T-helper 2 cell treated with Interferon-gamma antibody and Interleukin-4, amounts not matched to agents 5 μg/mL and 100 μg/mL, for 36 hours (primary cell): ENCODE results near the gene NEK2.
"Not testable (repeated sequence)": the region's sequence is repeated elsewhere in the genome, so short reads cannot be mapped to it uniquely, and the experiment has no call there.

ENCODE experiments used
- DNase-seq: peaks from one replicate; pipeline ENCODE4 v3.0.0; 2021; ENCODE audit warnings: low spot score
- H3K27ac Mint-ChIP-seq: one replicate; pipeline ENCODE4 v1.8.0; 2021; ENCODE audit warnings: mild to moderate bottlenecking, mixed read lengths
- H3K27me3 Mint-ChIP-seq: one replicate; pipeline ENCODE4 v1.8.0; 2021; ENCODE audit warnings: low read depth, mixed read lengths
- H3K36me3 Mint-ChIP-seq: one replicate; pipeline ENCODE4 v1.8.0; 2021; ENCODE audit warnings: low read depth, mixed read lengths
- H3K4me1 Mint-ChIP-seq: one replicate; pipeline ENCODE4 v1.8.0; 2021; ENCODE audit warnings: low read depth, mixed read lengths
- H3K4me3 Mint-ChIP-seq: one replicate; pipeline ENCODE4 v1.8.0; 2022; ENCODE audit warnings: mild to moderate bottlenecking, moderate library complexity, mixed read lengths
- H3K9me3 Mint-ChIP-seq: one replicate; pipeline ENCODE4 v1.8.0; 2021; ENCODE audit warnings: mixed read lengths

NEK2 gene

DNA sequence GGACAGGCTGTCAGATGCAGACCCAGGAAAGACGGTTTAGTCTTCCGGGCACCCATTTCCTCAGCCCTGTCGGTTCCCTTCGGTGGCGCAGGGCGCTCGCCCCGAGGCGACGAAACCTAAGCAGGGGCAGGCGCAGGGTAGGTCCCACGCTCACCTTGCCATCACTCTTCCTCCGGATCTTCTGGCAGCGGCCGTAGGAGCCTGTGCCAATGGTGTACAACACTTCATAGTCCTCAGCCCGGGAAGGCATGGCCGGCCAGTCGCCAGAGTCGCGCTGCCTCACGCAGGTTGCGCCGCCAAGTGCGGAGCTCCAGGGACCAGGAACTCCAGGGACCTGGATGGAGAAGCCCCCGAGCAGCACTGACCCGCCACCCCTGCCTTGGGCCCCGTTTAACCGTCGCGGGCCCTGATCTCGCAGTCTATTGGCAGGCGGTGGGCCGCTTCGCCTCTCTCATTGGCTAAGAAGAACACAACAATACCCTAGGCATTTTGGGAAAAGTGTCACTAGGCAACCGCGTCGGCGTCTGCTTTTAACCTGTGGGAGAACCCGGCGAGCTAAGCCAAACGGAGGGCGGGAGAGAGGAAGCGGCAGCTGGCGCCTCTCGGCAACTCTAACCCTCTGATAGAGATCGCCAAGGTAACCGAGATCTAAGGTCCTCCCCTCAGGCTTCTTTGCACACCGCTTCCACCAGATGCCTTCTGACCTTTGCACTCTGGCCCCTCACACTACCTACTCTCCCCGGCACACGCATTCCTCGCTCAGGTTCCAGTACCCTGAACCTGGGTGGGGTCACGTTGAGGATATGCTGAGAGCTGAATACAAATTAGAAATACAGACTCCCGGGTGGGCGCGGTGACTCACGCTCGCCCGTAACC lies at the start of gene NEK2:
Gene NEK2 (minus strand): TSS at position 392 of the 876 bp plus-strand sequence. CDS start 142 bp downstream, at position 250.
- Mint-ChIP-seq H3K4me1 (peaks cover 29% of the 10 kb centered on the region), H3K27ac (peak within 1 kb of the TSS; percentile 85), H3K36me3 (peaks cover 27% of the 10 kb centered on the region), H3K9me3 (no peaks in the 10 kb centered on the region), H3K4me3 (peak within 1 kb of the TSS; percentile 95), H3K27me3 (no peaks in the 10 kb centered on the region)
- DNase-seq: peak; percentile 88

DNA sequence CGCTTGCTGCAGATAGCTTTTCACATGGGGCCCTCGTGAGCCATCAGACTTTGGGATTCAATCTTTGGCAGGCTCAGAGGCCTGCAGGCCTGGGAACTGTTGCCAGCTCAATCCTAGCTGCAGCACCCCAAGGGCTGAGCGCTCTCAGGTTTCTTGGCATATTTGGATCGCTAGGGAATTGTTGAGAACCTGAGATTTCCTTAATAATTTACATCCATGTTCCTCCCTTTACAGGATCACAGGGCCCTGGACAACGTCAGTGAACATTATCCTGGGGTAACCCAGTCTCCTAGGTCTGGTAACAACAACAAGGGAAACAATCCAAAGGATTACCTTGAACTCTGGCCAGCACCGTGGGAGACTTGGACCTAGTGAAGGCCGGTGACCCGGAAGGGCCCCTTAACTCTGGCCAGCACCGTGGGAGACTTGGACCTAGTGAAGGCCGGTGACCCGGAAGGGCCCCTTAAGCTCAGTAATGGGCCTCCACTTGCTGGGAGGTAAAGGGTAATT lies 49.3 kb upstream of the NEK2 start:
- Mint-ChIP-seq H3K36me3 (no peaks in the 10 kb centered on the region), H3K4me3 (no peak overlapping the region), H3K9me3 (no peaks in the 10 kb centered on the region), H3K27me3 (peaks cover 9% of the 10 kb centered on the region), H3K27ac (no peak overlapping the region), H3K4me1 (peaks cover 2% of the 10 kb centered on the region)
- no peak for DNase-seq

DNA sequence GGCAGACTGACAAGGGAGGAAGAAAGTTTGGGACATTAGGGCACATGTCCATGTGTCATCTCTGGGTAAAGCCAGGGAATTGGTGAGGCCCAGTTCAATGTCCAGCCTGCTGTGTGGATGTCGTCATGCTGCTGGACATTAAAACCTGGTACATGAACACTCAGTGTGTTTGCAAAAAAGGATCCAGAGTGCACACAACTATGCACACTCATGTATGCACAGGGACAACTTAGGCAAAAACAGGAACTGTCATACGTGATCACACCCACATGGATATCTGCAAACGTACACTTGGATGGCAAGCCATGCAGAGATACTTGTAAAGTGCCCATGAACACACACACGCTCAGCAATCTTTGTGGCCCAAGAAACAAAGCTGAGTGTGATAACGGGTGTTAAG lies 47.9 kb upstream of the NEK2 start:
- no peak overlapping the region for H3K4me3 Mint-ChIP-seq
- no peak for DNase-seq
- peaks cover 9% of the 10 kb centered on the region for H3K27me3 Mint-ChIP-seq
- H3K4me1 Mint-ChIP-seq: peaks cover 2% of the 10 kb centered on the region
- no peaks in the 10 kb centered on the region for H3K9me3 Mint-ChIP-seq
- H3K27ac Mint-ChIP-seq: no peak overlapping the region
- no peaks in the 10 kb centered on the region for H3K36me3 Mint-ChIP-seq

DNA sequence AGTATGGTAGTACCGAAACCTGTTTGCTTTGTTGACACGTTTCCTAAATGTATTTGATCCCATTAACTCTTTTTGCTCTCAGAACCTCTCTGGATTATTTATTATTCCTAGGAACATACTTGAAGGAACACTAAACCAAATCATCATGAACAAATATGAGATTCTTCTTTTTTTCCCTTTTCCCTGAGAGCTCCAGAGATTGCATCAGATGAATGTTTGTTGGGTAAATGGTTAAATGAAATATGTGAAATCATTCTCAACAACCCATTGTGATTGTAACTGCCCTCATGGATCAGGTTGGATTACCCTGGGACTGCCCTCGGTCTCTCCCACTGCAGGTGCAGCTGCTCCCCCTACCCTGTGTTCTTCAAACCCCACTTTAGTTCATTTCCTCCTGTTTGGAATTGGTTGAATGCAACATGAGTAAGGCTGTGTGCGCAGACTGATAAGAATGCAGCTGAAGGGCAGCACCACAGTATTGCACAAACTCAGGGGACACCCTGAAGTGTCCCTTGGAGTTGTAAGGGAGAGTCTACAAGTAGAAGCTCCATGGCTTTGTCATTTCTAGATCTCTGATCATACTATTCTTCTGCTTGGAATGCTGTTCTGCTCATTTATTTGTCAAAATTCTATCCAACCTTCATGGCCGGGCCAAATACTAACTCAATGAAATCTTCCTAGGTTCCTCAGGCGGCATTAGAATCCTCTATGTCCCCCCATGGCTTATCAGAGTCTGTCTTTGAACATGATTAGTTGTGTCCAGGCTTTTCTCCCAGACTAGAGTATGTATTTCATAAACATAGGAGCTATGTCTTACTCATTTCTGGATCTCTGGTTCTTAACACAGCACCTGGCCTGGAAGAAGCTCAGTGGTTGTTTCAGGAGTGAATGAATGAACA lies 47.1 kb upstream of the NEK2 start:
- H3K27ac Mint-ChIP-seq: no peak overlapping the region
- no peaks in the 10 kb centered on the region for H3K9me3 Mint-ChIP-seq
- peaks cover 2% of the 10 kb centered on the region for H3K4me1 Mint-ChIP-seq
- DNase-seq: no peak
- H3K36me3 Mint-ChIP-seq: no peaks in the 10 kb centered on the region
- peaks cover 9% of the 10 kb centered on the region for H3K27me3 Mint-ChIP-seq
- no peak overlapping the region for H3K4me3 Mint-ChIP-seq

DNA sequence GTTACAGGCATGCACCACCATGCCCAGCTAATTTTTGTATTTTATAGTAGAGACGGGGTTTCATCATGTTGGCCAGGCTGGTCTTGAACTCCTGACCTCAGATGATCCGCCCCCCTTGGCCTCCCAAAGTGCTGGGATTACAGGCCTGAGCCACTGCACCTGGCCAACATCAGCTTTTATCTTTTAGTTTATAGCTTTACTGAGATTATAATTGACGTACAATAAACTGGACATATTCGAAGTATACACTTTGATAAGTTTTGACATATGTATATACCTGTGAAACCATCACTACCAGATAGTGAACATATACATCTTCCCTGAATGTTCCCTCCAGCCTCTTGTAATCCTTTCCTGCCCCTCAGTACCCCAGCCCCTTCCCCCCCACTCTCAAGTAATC lies 41.1 kb upstream of the NEK2 start:
- DNase-seq, H3K4me1 Mint-ChIP-seq, H3K4me3 Mint-ChIP-seq, H3K36me3 Mint-ChIP-seq, H3K27ac Mint-ChIP-seq, H3K27me3 Mint-ChIP-seq, H3K9me3 Mint-ChIP-seq: not testable (repeated sequence)

DNA sequence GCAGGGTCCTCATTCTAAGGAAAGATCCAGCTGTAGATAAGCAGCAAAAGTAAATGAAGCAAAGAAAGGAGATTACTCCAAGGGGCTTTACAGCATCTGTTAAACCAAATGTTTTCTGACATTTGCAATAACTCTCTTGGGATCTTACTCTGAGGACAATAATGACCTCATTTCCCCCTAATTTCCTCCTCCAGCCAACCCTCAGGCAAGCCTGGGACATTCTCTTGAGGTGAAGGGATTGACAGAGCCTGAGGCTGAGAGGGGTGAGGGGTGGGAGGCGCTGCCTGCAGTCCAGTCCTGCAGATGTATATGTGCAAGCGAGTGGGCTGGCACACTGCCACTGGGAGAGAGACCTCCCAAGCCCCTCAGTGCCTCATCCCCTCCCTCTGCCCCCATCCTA lies 40.5 kb upstream of the NEK2 start:
- Mint-ChIP-seq H3K9me3 (no peaks in the 10 kb centered on the region), H3K27ac (no peak overlapping the region), H3K4me1 (no peaks in the 10 kb centered on the region), H3K4me3 (no peak overlapping the region), H3K27me3 (peaks cover 8% of the 10 kb centered on the region), H3K36me3 (no peaks in the 10 kb centered on the region)
- DNase-seq: no peak

DNA sequence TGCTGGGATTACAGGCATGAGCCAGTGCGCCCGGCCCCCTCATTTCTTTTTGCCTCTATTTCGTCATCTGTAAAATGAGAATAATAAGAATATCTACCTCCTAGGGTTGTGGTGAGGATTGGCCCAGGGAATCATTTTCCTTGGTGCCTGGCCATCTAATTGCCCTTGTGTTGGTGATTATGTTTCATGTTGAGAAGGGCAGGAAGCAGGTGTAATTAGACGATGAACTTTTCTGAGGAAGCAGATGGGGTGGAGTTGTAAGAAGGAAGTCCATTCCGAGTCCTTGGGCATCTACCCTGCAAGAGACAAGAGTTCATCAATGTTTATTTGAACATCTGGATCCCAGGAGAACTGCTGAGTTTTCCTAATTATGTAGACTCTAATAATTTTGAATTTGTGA lies 38.7 kb upstream of the NEK2 start:
- Mint-ChIP-seq H3K4me1 (no peaks in the 10 kb centered on the region), H3K9me3 (no peaks in the 10 kb centered on the region), H3K27me3 (peaks cover 3% of the 10 kb centered on the region), H3K36me3 (no peaks in the 10 kb centered on the region), H3K4me3 (no peak overlapping the region), H3K27ac (no peak overlapping the region)
- DNase-seq: no peak

DNA sequence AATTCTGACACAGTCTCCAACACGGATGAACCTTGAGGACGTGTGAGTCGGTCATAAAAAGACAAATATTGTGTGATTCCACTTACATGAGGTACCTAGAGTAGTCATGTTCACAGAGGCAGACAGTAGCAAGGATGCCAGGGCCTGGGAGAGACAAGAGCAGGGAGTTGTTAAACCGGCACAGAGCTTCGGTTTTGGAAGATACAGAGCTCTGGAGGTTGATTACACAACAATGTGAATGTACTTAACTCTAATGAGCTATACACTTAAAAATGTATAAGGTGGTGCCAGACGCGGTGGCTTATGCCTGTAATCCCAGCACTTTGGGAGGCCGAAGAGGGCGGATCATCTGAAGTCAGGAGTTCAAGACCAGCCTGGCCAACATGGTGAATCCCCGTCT lies 37.8 kb upstream of the NEK2 start:
- Mint-ChIP-seq H3K27me3 (peaks cover 3% of the 10 kb centered on the region), H3K9me3 (no peaks in the 10 kb centered on the region), H3K4me3 (no peak overlapping the region), H3K36me3 (no peaks in the 10 kb centered on the region), H3K27ac (no peak overlapping the region), H3K4me1 (no peaks in the 10 kb centered on the region)
- DNase-seq: no peak

DNA sequence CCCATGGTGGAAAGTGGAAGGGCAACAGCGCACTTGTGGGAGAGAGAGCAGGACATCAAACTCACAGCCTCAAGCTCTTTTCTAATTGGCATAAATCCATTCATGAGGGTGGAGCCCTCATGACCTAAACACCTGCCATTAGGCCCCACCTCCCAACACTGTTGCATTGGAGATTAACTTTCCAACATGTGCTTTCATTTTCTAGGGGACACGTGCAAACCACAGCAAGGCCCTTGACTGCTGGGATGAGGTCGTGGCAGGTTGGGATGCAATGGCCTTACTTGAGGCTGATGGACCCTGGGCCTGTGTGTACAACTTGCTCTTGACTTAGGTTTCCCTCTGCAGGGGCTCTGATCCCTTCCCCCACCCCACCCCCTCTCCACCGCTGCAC lies 35.9 kb upstream of the NEK2 start:
- Mint-ChIP-seq H3K4me3 (no peak overlapping the region), H3K27me3 (no peaks in the 10 kb centered on the region), H3K4me1 (no peaks in the 10 kb centered on the region), H3K9me3 (no peaks in the 10 kb centered on the region), H3K27ac (no peak overlapping the region), H3K36me3 (no peaks in the 10 kb centered on the region)
- no peak for DNase-seq

DNA sequence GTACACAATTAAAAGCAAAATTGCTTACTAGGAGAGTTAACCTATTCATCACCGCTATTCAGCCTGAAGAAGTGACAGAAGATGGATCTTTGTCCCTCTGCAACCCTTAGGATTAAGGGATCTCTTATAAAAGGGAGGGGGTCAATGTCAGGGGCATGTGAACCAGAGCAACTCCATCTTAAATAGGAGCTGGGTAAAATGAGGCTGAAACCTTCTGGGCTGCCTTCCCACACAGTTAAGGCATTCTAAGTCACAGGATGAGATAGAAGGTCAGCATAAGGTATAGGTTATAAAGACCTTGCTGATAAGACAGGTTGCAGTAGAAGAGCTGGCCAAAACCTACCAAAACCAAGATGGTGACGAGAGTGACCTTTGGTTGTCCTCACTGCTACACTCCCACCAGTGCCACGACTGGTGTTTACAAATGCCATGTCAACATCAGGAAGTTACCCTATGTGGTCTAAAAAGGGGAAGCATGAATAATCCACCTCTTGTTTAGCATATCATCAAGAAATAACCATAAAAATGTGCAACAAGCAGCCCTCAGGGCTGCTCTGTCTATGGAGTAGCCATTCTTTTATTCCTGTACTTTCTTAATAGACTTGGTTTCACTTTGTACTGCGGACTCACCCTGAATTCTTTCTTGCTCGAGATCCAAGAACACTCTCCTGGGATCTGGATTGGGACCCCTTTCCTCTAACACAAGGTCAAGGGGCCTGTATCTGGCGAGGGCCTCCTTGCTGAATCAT lies 35.3 kb upstream of the NEK2 start:
- Mint-ChIP-seq H3K27me3 (no peaks in the 10 kb centered on the region), H3K27ac (no peak overlapping the region), H3K4me1 (no peaks in the 10 kb centered on the region), H3K9me3 (no peaks in the 10 kb centered on the region), H3K36me3 (no peaks in the 10 kb centered on the region), H3K4me3 (no peak overlapping the region)
- DNase-seq: no peak

DNA sequence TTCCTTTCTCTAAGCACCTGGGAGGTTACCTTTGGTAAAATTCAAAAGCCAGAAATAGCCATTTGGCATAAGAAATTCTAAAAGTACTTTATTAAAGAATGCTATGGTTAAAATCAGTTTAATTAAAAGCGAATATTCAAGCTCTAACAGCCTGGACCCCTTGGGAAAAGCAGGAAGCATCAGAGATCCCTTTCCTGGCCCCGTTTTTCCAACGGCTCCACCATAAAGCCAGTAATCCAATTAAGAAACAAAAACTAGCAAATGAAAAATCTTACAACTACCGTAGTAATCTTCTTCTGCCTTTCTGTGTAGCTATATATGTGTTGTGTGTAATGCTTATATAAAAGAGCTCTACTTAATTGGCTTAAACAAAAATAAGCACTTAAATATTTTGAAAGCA lies 33.5 kb upstream of the NEK2 start:
- H3K4me3 Mint-ChIP-seq: no peak overlapping the region

DNA sequence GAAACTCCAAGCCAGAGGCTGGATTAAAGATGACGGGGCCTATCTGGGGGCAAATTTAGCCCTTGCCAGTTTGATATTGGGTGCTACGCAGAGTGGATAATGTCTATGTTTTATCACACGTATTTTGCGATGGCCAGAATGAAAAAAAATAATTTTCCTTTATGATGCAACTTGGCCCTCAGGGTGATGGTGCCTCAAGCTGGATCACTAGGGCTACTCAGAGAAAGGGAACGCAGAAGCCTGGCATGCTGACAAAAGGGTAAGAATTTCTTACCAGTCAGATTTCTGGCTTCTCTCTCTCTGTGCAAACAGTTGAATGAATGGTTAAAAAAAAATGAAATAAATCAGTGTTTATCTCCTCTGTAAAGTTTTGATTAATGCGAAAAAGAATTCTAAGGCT lies 32.6 kb upstream of the NEK2 start:
- no peak overlapping the region for H3K27ac Mint-ChIP-seq
- H3K36me3 Mint-ChIP-seq: no peaks in the 10 kb centered on the region
- no peak overlapping the region for H3K4me3 Mint-ChIP-seq
- DNase-seq: no peak
- H3K9me3 Mint-ChIP-seq: no peaks in the 10 kb centered on the region
- H3K4me1 Mint-ChIP-seq: no peaks in the 10 kb centered on the region
- peaks cover 4% of the 10 kb centered on the region for H3K27me3 Mint-ChIP-seq

More for the DNA sequence above, 33.5 kb upstream of the NEK2 start:
- H3K4me1 Mint-ChIP-seq: no peaks in the 10 kb centered on the region
- no peaks in the 10 kb centered on the region for H3K9me3 Mint-ChIP-seq
- H3K36me3 Mint-ChIP-seq: no peaks in the 10 kb centered on the region
- no peak for DNase-seq
- peaks cover 2% of the 10 kb centered on the region for H3K27me3 Mint-ChIP-seq
- no peak overlapping the region for H3K27ac Mint-ChIP-seq

DNA sequence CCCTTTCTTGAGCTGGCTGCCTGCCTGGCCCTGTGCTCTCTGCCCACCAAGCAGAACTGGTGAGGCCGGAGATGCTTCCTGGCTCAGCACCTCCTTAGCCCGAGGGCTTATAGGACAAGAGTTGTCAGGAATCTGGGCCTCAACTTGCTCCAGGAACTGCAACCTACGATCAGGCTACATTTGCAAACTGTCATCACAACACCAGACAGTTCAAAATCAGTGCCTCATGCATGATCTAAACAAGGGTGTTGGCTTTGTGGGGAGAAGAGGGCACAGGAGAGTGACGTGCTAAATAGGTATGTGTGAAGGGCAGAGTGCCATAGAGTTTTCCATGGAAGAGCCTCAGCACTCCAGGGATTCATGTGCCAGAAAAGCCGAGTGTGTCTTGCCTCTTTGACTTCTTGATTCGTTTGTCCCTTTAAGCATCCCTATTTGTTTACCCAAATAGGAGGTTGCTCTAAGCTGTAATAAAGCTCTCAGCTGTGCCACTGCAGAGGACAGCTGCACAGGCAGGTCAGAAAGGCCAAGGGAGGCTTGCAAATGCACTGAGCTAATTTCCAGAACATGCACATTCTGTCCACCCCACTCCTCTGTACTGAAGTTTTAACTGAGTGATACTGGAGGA lies 30.2 kb upstream of the NEK2 start:
- H3K27me3 Mint-ChIP-seq: peaks cover 18% of the 10 kb centered on the region
- DNase-seq: no peak
- H3K4me1 Mint-ChIP-seq: no peaks in the 10 kb centered on the region
- no peak overlapping the region for H3K4me3 Mint-ChIP-seq
- H3K36me3 Mint-ChIP-seq: no peaks in the 10 kb centered on the region
- no peak overlapping the region for H3K27ac Mint-ChIP-seq
- H3K9me3 Mint-ChIP-seq: no peaks in the 10 kb centered on the region
